ENCODE measurements around the gene LRRC59.

Gene LRRC59

DNA sequence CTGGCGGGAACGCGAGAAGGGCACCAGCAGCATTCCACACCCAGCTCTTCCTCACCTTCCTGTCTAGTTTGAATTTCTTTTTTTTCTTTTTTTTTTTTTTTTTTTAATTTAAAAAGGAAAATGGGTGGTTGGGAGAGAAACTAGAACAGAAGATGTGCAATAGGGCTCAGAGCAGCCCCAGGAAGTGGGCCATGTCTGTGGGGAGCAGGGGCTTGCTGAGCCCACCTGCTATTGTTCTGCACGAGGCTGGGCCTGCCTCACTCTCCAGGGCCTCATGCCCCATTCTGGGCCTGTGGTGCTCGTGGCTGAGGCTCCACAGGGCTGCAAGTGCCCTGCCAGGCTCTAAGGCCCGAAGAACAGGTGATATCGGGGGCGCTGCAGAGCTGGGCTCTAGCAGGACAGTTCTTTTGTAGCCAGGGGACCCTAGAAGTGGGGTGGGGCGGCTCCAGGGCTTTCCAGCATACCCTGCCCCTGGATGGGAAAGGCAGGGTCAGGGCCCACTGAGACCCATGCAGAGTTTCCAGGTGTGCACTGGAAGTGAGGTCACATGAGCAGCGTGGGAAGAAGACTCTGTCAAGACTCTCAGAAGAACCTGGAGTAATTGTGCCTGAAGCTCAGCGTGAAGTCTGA lies 36.7 kb downstream of the LRRC59 start:
- DNase-seq: no peak

DNA sequence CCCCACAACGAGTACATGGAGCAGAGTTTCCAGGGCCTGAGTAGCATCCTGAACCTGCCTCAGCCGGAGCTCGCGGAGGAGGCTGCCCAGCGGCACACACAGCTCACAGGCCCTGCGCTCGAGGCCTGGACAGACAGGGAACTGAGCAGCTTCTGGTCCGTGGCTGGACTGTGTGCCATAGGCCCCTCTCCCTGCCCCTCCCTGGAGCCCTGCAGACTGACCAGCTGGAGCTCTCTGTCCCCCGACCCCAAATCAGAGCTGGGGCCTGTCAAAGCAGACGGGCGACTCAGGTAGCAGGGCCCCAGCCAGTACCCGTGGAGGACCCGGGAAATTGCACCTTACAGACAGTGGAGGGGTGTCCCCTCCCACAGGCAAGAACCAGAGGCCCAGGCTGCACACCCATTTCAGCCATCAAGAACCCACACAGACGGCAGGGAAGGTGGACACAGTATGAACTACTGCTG lies 37.3 kb downstream of the LRRC59 start:
- no peak for DNase-seq

DNA sequence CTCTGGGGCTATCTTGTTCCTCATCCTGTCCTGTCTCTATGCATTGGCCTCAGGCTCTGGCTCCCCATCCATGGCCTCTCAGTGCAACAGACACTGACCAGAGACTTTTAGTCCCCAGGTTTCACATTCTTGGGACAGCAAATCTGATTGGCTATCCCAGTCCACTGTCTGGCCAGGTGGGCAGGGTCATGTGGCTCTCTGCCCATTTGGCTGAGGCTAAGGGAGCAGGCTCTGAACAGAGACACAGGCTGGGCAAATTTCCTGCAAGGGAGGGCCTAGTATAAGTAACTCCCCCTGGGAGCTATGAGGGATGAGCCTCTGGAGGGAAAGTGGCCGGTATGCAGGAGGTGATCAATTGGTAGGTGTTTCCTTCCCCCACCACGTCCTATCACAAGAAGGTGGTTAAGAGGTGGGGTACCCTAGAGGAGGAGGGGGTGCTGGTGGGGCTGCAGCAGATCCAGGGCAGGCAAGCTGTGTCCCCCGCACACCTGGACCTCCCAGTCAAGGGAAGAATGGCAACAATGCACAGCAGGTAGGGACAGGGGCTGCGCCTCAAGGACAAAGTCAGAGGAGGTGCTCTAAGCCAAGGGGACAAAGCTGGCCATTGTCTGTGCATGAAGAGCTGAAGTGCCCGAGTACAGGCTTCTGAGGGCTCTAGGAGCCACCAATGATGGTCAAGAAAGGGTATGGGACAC lies 38.2 kb downstream of the LRRC59 start:
- DNase-seq: no peak

DNA sequence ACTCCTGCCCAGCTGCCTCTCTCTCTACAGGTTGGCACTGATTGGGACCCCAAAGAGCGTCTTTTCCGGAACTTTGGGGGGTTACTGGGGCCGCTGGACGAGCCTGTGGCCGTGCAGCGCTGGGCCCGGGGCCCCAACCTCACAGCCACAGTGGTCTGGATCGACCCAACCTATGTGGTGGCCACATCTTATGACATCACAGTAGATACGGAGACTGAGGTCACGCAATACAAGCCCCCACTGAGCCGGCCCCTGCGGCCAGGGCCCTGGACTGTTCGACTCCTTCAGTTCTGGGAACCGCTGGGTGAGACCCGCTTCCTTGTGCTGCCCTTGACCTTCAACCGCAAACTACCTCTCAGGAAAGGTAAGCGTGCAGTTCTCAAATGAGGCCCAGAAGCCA lies 39.1 kb downstream of the LRRC59 start:
- DNase-seq: no peak

DNA sequence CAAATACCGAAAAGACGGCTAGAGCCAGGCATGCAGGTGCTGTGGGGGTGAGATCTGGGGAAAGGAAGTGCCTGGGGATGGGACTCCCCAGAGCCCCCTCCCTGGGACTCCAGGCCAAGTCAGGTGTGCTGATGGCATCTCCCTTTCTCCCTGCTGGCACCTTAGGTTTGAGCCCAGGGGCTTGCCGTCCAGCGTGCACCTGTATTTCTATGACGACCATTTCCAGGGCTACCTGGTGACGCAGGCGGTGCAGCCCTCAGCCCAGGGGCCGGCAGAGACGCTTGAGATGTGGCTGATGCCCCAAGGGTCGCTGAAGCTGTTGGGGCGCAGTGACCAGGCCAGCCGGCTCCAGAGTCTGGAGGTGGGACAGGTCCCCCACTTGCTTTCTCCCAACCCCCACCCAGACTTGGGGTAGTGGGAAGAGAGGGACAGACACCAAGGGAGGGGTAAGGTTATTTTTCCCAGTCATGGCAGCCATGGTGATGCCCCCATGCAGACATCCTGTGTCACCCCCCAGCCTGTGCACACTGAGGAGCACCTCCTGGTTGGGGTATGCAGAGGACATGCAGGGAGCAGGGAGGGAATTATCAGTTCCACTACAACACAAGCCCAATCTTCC lies 40.3 kb downstream of the LRRC59 start:
- DNase-seq: no peak

DNA sequence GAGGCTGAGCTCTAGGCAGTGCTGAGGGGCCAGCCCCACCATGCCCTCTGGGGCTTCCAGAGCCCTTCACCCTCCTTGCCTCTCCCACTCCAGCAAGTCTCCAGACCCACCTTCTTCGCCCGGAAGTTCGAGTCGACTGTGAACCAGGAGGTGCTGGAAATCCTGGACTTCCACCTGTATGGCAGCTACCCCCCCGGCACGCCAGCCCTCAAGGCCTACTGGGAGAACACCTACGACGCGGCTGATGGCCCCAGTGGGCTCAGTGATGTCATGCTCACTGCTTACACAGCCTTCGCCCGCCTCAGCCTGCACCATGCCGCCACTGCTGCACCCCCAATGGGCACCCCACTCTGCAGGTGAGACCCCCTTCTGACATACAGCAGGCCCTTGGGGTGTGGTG lies 40.9 kb downstream of the LRRC59 start:
- no peak for DNase-seq

DNA sequence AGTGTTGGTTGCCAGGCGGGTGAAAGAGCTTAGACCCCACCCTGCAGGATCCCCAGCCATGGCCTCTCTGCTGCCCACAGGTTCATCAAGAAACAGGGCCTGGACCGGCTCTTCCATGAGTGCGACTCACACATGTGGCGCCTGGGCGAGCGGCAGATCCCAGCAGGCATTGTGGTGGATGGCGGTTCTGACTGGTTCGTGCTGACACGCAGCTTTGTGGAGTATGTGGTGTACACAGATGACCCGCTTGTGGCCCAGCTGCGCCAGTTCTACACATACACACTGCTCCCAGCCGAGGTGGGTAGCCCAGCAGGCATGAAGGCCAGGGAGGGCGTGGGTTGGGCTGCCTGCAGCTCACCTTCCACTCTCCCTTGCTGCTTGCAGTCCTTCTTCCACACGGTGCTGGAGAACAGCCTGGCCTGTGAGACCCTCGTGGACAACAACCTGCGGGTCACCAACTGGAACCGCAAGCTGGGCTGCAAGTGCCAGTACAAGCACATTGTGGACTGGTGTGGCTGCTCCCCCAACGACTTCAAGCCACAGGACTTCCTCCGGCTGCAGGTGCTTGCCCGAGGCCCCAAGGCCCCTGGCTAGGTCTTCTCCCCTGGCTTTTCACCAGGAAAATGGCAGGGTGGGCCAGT lies 41.5 kb downstream of the LRRC59 start:
- no peak for DNase-seq

DNA sequence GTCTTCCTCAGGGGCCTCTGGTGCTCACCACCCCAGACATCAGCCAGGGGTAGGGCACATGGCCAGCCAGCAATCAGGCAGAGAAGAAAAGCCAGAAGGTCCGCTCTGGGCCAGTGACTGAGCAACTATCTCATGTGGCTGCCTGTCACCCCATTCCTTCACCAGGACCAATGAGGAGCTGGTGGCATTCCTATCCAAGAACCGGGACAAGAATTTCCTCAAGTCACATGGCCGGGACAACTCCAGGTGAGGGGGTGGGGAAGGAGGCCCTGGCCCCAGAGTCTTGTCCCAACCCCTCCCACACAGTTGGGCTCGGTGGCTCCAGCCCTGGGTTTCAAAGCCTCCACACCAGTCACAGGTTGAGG lies 42.0 kb downstream of the LRRC59 start:
- no peak for DNase-seq

DNA sequence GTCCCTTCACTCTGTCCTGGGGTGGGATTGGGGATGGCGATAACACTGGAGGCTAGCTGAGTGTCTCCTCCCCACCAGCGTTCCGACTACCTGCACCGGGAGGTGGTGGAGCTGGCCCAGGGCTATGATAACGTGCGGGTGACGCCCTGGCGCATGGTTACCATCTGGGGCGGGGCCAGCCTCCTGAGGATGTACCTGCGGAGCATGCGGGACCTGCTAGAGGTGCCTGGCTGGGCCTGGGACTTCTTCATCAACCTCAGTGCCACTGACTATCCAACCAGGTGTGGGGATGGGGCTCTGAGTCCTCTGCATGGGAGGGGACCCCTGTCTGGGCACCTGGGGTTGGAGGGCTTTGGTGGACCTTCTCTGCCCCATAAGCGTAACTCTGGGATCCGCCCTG lies 42.5 kb downstream of the LRRC59 start:
- no peak for DNase-seq

DNA sequence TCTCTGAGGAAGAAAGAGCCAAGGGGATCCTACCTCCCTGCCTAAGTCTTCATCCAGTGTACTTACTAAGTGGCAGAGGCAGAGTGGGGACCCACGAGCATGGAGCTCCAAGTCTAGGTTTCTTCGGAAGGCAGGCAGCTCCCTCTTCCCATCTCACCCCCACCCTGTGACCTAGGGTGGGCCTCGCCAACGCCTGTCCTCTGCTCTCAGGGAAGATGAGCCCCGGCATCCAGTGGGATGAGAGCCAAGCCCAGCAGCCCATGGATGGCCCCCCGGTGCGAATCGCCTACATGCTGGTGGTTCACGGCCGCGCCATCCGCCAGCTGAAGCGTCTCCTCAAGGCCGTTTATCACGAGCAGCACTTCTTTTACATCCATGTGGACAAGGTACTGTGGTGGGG lies 43.1 kb downstream of the LRRC59 start:
- DNase-seq: no peak

DNA sequence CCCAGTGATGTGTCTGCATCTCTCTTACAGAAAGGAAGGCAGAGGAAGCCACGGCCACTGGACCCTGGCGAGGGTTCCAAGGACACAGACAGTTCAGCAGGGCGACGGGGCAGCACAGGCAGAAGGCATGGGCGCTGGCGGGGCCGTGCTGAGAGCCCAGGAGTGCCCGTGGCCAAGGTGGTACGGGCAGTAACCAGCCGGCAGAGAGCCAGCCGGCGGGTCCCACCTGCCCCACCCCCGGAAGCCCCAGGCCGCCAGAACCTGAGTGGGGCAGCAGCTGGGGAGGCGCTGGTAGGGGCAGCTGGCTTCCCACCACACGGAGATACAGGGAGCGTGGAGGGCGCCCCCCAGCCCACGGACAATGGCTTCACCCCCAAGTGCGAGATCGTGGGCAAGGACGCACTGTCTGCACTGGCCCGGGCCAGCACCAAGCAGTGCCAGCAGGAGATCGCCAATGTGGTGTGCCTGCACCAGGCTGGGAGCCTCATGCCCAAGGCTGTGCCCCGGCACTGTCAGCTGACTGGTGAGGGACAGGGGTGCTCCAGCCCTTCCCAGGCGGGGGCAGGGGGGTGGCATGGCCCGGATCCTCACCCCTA lies 43.6 kb downstream of the LRRC59 start:
- no peak for DNase-seq

DNA sequence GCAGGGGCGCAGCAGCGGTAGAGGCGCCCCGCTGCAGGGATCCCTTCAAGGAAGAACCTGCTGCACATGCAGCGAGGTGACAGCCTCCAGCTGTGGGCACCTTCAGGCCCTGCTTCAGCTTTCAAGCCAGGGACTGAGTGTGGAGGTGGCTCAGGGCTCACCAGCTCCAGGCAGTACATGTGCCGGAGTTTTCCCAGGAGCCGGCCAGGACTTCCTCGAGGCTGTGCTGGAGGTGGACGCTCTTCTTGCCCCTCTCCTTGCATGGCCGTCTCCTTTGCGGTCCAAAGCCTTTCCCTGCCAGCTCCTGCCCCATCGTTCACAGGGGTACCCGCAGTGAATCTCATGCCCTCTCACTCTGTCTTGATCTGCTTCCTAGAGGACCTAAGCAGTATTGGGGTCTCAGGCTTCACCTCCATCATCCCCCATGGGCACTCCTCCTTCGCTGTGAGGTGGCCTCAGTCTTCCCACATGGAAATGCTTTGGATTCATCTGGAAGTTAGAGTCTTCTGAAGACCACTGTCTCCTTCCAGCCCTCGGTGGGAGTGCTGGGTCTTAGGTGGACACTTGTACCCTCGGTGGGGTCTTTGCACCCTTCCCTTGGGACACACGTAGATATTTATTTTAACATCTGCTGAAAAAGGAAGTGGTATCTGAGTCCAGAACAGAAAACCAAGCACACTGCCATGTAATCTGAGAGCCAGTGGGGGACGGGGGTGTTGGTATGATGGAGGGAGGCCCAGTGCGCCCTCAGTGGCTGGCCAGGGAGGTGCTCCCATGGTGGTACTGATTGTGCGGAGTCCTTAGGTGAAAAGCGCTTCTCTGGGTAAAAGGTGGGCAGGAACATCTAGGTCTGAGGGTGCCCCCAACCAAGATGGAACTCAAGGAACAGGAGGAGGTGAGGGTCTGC lies 44.4 kb downstream of the LRRC59 start:
- DNase-seq: no peak

DNA sequence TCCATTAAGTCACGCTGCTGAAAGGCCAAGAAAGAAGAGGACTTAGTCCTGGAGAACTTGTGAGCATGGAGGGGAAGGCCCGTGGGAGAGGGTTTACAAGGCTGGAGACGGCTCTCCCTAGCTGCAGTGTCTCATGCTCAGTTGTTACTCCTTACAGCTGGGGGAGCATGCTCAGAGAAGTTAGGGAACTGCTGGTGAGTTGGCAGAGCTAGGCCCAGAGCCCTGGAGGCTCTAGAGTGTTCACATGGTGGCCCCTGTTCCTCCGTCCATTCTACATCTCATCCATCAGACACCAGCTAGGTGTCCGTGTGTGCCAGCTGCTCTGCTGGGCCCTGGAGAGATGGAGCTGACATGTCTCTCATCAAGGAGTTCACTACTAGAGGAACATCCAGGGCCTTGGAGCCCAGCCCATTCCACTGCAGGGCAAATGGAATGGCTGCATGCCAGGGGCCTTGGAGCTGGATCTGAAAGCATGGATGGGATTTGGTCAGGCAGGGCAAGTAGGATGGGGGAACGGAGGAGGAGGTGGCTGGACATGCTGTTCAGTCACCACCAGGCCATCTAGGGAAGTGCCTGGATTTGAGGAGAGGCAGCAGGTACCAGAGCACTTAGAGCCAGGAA lies 45.1 kb downstream of the LRRC59 start:
- DNase-seq: no peak

DNA sequence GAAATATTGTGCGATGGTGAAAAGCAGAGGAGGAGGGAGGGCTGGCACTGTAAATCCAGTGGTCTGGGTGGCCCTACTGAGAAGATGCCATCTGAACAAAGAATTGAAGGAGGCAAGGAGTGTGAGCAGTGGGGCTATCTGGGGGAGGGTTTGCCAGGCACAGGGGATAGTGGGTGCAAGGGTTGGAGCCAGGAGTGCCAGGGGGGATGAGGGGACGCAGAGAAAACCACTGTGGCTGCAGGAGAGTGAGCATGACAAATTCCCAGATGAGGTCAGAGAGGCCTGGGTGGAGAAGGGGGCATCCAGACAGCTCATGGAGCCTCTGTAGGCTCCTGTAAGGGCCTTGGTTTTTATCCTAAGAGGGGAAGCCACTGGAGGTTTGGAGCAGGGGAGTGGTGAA lies 46.6 kb downstream of the LRRC59 start:
- DNase-seq: no peak

DNA sequence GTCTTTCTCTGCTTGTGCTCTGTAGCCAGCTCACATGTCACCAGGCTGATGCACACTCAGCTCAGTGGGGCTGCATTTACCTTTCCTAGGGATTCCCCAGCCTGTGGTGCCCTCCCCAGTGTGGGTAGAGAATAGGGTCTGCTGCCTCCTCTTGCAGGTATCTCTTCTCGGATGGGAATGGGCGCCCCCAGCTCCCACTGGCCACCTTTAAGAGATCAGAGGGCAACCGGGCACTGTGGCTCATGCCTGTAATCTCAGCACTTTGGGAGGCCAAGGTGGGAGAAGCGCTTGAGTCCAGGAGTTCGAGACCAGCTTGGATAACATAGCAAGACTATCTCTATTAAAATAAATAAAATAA lies 48.1 kb downstream of the LRRC59 start:
- no peak for DNase-seq

DNA sequence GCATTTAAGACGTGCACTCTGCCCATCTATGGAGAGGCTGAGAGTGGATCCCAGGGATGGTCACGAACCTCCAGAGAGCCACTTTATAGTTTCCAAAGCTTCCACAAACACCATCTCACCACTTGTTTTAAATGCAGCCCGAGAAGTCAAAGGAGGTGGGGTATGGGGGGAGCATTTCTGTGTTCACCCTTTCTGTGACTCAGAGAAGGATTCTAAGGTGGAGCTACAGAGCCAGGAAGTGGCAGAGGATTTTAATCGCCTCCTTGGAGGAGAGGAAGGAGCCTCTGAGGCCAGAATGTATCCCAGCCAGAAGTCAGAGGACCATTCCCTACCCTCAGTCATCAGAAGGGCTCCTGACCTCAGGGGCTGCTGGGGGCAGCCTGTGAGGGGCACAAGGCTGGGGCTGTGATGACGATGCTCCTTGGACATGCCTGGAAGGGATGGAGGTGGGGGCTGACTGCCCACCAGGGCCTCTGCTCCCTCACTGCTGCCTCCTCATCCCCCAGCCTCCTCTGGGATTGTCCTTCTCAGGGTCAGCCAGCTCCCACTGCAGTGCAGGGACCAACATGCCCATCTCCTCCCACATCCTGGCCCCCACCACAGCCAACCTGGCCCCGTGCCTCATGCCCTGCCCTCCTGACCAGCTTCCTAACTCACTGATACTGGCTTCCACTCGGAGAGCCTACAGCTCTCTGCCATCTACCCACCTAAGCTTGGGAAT lies 48.6 kb downstream of the LRRC59 start:
- DNase-seq: no peak

DNA sequence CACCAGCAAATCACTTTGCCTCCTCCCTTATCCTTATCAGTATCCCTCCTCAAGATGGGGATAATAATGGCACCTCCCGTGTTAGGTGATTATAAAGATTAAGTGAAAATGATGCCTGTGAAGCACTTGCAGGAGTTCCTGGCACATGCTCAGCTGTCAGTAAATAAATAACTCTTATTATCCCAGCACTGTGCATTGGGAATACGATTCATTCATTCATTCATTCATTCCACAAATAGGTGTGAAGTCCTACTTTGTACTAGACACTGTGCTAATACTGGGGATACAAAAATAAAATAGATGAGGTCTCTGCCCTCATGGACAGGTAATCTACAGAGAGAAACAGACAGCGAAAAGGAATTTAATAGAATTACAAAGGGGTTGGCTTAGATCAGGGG lies 49.4 kb downstream of the LRRC59 start:
- DNase-seq: no peak

DNA sequence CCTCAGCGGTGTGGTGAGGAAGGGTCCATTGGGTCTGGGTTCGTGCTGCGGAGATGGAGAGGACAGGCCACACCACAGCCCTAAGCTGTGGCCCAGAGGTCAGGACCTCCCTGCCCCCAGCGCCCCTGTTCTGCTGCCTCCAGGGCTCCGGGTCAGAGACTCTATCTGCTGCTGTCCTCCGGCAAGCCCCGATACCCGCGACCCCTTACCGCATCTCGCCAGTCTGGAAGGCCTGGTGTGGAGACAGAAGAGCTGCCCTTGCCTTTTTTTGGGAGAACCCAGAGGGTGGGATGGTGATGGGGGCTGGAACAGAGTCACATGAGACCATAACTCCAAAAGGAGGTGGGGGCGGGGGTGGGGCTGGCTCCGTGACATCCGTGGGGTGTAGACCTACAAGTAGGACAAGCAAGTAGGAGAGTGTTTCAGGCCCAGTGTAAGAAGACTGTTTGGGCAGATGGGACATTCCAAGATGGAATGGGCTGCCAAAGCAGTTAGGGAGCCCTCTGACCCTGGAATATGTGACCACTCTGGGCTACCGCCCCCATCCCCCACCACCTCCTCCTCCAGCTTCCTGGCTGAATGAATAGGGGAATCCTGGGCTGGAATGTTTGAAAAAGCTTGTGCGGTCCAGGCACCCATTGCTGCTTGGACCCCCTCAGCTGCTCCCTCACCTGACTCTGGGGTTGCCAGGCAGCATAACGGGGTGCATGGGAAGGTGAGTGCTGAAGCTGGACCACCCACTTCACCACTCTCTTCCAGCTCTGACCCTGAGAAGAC lies 50.0 kb downstream of the LRRC59 start:
- no peak for DNase-seq

DNA sequence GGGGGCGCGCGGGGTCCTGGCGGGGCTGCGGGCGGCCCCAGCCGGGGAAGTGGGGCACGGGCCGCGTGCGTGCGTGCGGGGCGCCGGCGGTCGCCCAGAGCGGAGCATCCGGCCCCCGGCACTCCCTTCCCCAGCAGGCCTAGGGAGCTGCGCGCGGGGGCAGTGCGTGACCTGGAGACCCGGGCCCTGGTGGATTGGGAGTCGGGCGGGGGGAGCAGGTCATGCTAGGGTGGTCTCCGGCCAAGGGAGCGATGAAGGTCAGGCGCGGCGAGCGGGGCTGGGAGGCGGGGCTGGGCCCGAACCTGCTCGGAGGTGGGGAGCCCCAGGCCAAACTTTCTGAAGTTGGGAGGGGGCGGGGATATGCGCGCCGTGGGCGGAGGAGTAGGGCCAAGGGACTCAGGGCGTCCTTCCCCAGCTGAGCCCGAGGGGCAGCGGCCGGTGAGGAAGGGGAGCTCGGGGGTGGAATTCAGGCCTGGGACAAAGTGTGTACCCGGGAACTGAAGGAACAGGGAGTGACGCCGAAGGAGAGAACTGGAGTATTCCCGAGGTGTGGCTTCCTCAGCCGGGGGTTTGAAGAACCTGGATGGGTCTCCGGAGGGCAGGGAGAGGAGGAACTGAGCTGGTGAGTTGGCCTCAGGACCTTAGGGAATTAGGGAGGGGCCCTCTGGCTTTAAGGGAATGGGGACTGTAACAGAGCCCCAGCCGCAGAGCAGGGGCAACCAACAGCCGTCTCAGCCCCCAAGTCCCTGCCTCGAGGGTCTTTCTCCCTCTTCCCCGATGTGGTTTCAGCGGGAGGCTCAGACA lies 50.8 kb downstream of the LRRC59 start:
- DNase-seq: no peak
